Amniotic epithelial cell (primary cell): ENCODE measurements around the gene TLE4.
"Not testable (repeated sequence)": the region's sequence is repeated elsewhere in the genome, so short reads cannot be mapped to it uniquely, and the experiment has no call there.

Source experiments
- DNase-seq: peaks from one replicate; pipeline ENCODE4 v3.0.0-alpha.2; 2010; ENCODE audit warnings: low read depth

Gene TLE4

GRCh38 chr9:79736051-79736450 is 164.3 kb downstream of the TLE4 start:
- DNase-seq = no peak

GRCh38 chr9:79741381-79741780 is 169.6 kb downstream of the TLE4 start:
- no peak for DNase-seq

- DNase-seq = no peak
These were observed 170.5 kb downstream of the TLE4 start for GRCh38 chr9:79742110-79742721.

DNA sequence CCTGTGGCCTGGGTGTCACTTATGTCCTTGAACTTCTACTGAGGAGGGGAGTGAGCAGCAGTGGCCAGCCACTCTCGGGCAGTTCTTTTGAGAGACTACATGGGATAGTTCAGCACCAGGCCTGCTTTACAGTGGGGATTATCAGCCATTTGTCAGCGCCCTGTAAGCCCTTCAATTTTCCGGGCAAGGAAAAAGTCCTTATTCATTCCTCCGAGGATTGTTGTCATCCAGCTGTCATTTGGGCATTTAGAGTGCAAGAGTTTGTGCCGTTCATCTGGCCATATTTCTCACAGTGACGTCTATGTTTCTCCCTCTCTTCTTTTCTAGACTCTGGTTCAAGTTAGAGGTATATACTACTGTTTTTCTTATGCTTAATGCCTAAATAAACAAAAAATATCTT is 172.8 kb downstream of the TLE4 start:
- DNase-seq = no peak

- no peak for DNase-seq
These were observed 174.1 kb downstream of the TLE4 start for GRCh38 chr9:79745752-79746336.

GRCh38 chr9:79751895-79752466 is 180.2 kb downstream of the TLE4 start:
- not testable (repeated sequence) for DNase-seq

DNA sequence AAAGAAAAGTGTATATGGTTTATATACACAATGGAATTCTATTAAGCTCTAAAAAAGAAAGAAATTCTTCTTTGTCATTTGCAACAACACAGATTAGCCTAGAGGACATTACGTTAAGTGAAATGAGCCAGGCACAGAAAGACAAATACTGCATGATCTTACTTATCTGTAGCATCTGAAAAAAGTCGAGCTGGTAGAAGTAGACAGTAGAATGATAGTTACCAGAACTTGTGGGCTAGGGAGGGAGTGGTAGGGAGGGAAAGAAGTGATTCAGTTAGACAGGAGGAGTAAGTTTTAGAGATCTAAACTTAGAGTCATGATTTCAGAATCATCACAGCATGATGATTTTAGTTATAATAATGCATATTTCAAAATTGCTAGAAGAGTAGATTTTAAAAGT is 184.6 kb downstream of the TLE4 start:
- DNase-seq = peak; percentile 84

DNA sequence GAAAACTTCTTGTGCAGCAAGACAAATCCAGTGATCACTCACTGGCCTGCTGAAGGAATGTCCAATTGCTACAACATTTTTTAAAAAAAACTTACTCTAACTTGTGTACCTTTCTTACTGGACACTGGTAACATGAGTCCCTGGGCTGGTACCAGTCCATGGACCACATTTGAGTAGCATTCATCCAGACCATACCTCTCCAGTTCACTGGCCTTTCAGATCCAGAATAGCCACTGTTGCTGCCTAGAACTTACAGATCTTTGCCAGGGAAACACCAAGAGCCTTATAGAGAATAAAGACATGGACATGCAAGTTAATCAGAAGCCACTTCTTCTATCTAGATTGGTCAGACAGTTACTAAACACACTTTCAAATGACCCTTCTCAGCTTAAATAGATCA is 185.3 kb downstream of the TLE4 start:
- no peak for DNase-seq

DNA sequence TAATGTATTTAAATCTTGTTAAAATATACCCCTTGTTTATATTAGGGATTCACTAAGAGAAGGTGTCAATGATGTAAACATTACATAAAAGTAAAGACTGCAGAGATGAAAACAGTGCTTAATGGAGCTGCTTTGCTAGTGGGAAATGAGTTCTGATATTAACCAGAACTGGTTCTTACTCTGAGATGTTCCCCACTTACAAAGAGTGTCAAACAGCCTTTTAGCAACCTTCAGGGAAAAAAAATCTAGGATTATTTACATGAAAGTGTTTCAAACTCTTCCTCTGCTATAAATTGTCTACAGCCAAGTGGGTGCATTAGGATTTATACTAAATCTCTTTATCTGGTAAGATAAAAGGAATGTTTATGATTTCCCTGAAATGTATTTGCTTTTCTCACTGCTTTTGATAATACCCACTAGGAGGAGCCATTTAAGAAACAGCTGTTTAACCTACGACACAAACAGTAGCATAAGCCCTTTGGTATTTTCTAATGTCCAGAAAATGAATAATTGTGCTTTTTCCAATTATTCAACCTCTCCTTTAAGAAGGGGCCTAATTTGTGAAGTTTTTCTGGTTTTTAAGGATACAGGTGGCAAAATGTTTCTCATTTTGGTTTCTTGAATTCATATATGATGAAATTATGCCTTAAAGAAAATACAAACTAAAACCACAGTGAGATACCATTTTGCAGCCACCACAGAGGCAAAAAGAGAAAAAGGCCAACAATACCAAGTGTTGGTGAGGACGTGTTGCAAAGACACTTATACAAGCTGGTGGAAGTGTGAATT is 186.3 kb downstream of the TLE4 start:
- DNase-seq = peak; percentile 63

- no peak for DNase-seq
These were observed 187.7 kb downstream of the TLE4 start for GRCh38 chr9:79759460-79759859.

DNA sequence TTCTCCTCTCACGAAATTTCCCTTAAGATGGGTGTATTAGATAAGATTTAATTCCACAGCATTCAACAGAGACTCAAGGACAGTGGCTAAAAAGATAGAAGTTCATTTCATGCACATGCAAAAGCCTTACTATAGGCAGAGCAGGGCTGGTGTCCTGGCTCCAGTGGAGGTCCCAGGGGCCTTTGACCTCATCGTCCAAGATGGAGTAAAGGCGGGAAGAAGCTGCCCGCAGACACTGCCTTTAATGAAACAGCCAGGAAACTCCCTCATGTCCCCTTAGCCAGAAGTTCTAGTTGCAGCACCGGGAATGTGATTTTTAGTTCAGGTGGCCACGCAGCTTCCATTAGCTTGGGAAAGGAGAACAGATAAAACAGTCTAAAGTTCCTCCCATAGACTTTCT is 190.3 kb downstream of the TLE4 start:
- DNase-seq = no peak

DNA sequence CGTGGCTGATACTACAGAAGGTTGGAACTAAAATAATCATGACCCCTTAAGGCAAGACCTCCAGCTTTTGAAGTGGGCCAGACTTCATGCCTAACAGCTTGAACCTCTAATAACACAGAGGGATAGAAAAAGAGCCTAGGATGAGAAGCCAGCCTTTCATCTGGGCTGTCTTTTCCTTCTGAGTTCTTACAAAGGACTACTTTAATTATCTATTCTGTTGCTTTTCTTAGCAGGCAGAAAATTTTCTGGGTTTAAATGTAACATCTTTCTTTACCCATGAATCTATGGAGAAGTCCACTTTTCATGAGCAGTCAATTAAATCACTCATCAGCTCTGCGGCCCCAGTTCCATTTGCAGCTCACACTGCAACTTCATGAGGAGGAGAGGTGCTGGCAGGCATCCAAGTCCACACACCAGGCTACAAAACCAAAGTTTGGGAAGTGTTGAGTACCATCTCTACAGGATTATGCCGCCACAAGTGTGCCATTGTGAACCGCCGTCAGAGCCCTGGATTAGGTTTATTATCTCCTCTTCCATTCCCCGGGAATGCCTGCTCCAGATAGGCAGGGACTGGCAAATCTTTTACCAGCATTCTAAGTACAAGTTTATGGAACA is 192.0 kb downstream of the TLE4 start:
- no peak for DNase-seq

DNA sequence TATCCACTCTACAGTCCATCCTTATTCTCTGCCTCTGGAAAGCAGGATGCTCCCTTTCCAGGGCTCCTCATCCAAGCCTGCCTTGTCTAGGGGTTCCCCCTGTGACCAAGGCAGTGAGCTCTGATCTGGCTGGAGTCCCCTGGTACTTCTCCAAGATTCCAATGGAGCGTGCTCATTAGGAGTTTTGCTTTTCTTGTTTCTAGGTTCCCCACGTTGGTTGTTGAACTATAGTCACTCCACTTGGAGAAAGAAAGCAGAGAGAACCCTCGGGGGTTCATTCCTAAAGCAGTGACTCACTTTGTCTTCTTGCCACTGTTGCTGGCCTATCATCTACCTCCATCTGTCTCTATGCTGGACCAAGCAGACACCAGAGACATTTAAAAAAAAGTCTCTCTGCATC is 192.6 kb downstream of the TLE4 start:
- peak; percentile 65 for DNase-seq

DNA sequence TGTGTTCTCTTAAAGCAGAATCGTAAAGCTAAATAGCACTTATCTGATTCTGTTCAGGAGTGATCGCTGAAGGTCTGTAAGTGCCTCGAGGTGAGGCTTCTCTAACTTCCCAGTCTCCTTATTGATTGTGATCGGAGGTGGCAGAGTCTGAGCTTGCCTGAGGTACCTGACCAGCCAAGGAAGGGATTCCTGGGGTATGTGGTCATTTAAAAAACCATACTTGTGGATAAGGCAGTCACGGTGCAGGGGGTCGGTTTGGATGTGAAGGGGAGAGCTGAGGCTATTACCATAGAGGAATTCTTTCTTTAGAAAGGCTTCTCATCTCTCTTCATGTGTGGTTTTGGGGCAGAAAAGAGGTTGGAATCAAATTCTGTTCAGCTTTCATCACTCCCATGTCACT is 193.7 kb downstream of the TLE4 start:
- DNase-seq = no peak

DNA sequence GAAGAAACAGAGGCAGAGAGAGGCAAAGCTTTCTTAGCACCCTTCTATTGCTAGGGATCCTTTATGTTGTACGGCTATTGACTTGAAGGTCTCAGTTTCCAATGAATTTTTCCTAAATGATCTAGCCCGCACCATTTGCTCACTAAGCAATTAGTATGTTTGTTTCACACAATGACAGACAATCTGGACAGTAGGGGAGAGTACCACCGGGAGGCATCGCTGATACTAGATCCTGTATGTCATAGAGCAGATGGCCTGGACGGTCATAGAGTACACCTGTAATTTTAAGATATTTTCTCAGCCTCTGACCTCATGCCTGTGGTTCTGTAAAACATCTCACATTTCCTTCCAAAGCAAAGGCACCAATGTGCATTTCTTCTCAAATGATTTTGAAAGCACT is 194.3 kb downstream of the TLE4 start:
- no peak for DNase-seq

- no peak for DNase-seq
These were observed 196.4 kb downstream of the TLE4 start for GRCh38 chr9:79768194-79768593.

GRCh38 chr9:79769476-79770275 is 197.9 kb downstream of the TLE4 start:
- no peak for DNase-seq

GRCh38 chr9:79774356-79774755 is 202.6 kb downstream of the TLE4 start:
- peak; percentile 11 for DNase-seq
